Keratinocyte (primary cell): ENCODE measurements around the gene IKZF1. TPM values are rescaled to one million over a fixed set of nuclear protein-coding genes. Genes with fewer than 3 reads are reported as not detected.

Experiments
- DNase-seq: peaks from one replicate; pipeline ENCODE4 v3.0.0-alpha.2; 2011; ENCODE audit warnings: low read depth, missing footprints, low spot score
- FAIRE-seq: peaks from 2 replicates; lab custom pipeline; 2011; peaks lifted over from hg19 to GRCh38; lab: Jason Lieb, UNC
- H2AFZ ChIP-seq: 2 replicates; pipeline ENCODE4 v1.6.0; 2012; ENCODE audit warnings: low read length, control low read depth, inconsistent platforms; ENCODE audit not compliant: control insufficient read depth
- H3K27ac ChIP-seq: 2 replicates; pipeline ENCODE4 v1.5.1; 2011; ENCODE audit warnings: low read length; ENCODE audit not compliant: control insufficient read depth, insufficient read depth
- H3K27me3 ChIP-seq: 3 replicates; pipeline ENCODE4 v1.6.0; 2011; ENCODE audit warnings: low read length; ENCODE audit not compliant: control insufficient read depth, insufficient read depth; ENCODE audit errors: extremely low read depth
- H3K36me3 ChIP-seq, 2 experiments: 2 replicates in 1 of 2; 3 replicates in 1 of 2; pipeline ENCODE4 v1.5.1; 2011; ENCODE audit warnings: low read length in 2 of 2, mild to moderate bottlenecking in 1 of 2; ENCODE audit not compliant: control insufficient read depth in 2 of 2, insufficient read depth in 2 of 2; ENCODE audit errors: extremely low read depth in 1 of 2
- H3K4me1 ChIP-seq: 3 replicates; pipeline ENCODE4 v1.5.1; 2011; ENCODE audit warnings: low read length; ENCODE audit not compliant: control insufficient read depth, insufficient read depth; ENCODE audit errors: extremely low read depth
- H3K4me2 ChIP-seq: 3 replicates; pipeline ENCODE4 v1.6.0; 2011; ENCODE audit warnings: low read depth, low read length; ENCODE audit not compliant: control insufficient read depth, insufficient read depth; ENCODE audit errors: extremely low read depth
- H3K4me3 ChIP-seq, 3 experiments: fragments of 200-600 bp in 1 of 3; sonication (generic) in 1 of 3; 2 replicates in 2 of 3; 3 replicates in 1 of 3; pipeline ENCODE4 v1.5.1; 2011 to 2016; ENCODE audit warnings: low read length in 3 of 3, mild to moderate bottlenecking in 3 of 3, control low read depth in 2 of 3, inconsistent platforms in 1 of 3, low read depth in 1 of 3, mixed read lengths in 1 of 3, mixed run types in 1 of 3, moderate library complexity in 1 of 3; ENCODE audit not compliant: control insufficient read depth in 2 of 3, insufficient read depth in 2 of 3; ENCODE audit errors: extremely low read depth in 1 of 3
- H3K79me2 ChIP-seq: 2 replicates; pipeline ENCODE4 v1.6.0; 2012; ENCODE audit warnings: low read length; ENCODE audit not compliant: control insufficient read depth, insufficient read depth
- H3K9ac ChIP-seq: 3 replicates; pipeline ENCODE4 v1.6.0; 2011; ENCODE audit warnings: low read length; ENCODE audit not compliant: control insufficient read depth, insufficient read depth; ENCODE audit errors: extremely low read depth
- H3K9me1 ChIP-seq: 3 replicates; pipeline ENCODE4 v1.6.0; 2011; ENCODE audit warnings: low read length; ENCODE audit not compliant: control insufficient read depth, insufficient read depth; ENCODE audit errors: extremely low read depth
- H3K9me3 ChIP-seq: 2 replicates; pipeline ENCODE4 v1.5.1; 2012; ENCODE audit warnings: low read depth, low read length; ENCODE audit not compliant: control insufficient read depth
- H4K20me1 ChIP-seq: 3 replicates; pipeline ENCODE4 v1.6.0; 2011; ENCODE audit warnings: low read length; ENCODE audit not compliant: control insufficient read depth, insufficient read depth; ENCODE audit errors: extremely low read depth
- EZH2 ChIP-seq: IDR thresholded peaks from one replicate; pipeline ENCODE4 v1.6.1; 2012; ENCODE audit warnings: inconsistent platforms, mild to moderate bottlenecking, low read length, moderate library complexity
- dilution Hi-C: fragments of 300-500 bp; cut with MboI; formaldehyde crosslinking; loops from one replicate; pipeline ENCODE4 v1.7.0; 2020; ENCODE audit warnings: low sequenced_read_pairs; ENCODE audit not compliant: extremely low pct_ligation_motif_present
- polyA plus RNA-seq, 5 experiments: library from polyadenylated mRNA; depleted of rRNA in 3 of 5; stranded (reverse) in 3 of 5; stranded (forward) in 1 of 5; unstranded in 1 of 5; fragments of >200 nt; gene quantifications; 1 replicate in 1 of 5; 2 replicates in 3 of 5; 3 replicates in 1 of 5; pipeline versions ENCODE4 v1.2.1 to v1.2.3, GENCODE V29; 2011 to 2012; ENCODE audit warnings: missing spikeins in 2 of 5, low read depth in 1 of 5, low replicate concordance in 1 of 5
- TF ChIP-seq, protein P1 (sequence below), 3 experiments: IDR thresholded peaks in 1 of 3; conservative IDR thresholded peaks in 1 of 3; optimal IDR thresholded peaks in 1 of 3; 2 replicates in 2 of 3; 3 replicates in 1 of 3; pipeline versions ENCODE3 to v1.5.1; 2011; ENCODE audit warnings: low read length in 3 of 3, mild to moderate bottlenecking in 3 of 3, moderate library complexity in 2 of 3, control low read depth in 1 of 3, inconsistent platforms in 1 of 3; ENCODE audit not compliant: insufficient read depth in 2 of 3; ENCODE audit errors: extremely low read depth in 1 of 3

IKZF1 gene
- polyA plus RNA-seq, 1 donor (not counting 4 experiments of a cell fraction or from before 2014, with no cell fraction given): not detected

GRCh38 chr7:50266635-50267386, 37.7 kb upstream of the IKZF1 start:
- no peaks in the 10 kb centered on the region for H3K79me2 ChIP-seq
- H3K27ac ChIP-seq: no peak overlapping the region
- DNase-seq: no peak
- no peak overlapping the region for H3K9ac ChIP-seq
- dilution Hi-C loops: no loop called here
- no peaks in the 10 kb centered on the region for H3K9me1 ChIP-seq
- no peaks in the 10 kb centered on the region for H3K27me3 ChIP-seq
- no peak overlapping the region for H3K4me3 ChIP-seq
- H4K20me1 ChIP-seq: no peaks in the 10 kb centered on the region
- H3K4me2 ChIP-seq: no peak overlapping the region
- H3K9me3 ChIP-seq: no peaks in the 10 kb centered on the region
- no peak for TF ChIP-seq EZH2
- TF ChIP-seq, protein P1, sequence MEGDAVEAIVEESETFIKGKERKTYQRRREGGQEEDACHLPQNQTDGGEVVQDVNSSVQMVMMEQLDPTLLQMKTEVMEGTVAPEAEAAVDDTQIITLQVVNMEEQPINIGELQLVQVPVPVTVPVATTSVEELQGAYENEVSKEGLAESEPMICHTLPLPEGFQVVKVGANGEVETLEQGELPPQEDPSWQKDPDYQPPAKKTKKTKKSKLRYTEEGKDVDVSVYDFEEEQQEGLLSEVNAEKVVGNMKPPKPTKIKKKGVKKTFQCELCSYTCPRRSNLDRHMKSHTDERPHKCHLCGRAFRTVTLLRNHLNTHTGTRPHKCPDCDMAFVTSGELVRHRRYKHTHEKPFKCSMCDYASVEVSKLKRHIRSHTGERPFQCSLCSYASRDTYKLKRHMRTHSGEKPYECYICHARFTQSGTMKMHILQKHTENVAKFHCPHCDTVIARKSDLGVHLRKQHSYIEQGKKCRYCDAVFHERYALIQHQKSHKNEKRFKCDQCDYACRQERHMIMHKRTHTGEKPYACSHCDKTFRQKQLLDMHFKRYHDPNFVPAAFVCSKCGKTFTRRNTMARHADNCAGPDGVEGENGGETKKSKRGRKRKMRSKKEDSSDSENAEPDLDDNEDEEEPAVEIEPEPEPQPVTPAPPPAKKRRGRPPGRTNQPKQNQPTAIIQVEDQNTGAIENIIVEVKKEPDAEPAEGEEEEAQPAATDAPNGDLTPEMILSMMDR (optimal IDR thresholded peaks at IDR 0.05 in 1 of 3, IDR thresholded peaks at IDR 0.05 in 1 of 3, conservative IDR thresholded peaks at IDR 0.05 in 1 of 3; ENCODE audit: extremely low read depth in 1 of 3, insufficient read depth in 2 of 3, low read length in 3 of 3): no peak
- no peak overlapping the region for H2AFZ ChIP-seq
- FAIRE-seq: no peak
- no peaks in the 10 kb centered on the region for H3K36me3 ChIP-seq
- H3K4me1 ChIP-seq: no peaks in the 10 kb centered on the region

- Histone ChIP-seq H3K79me2 (no peaks in the 10 kb centered on the region), H3K4me2 (no peak overlapping the region), H3K9ac (no peak overlapping the region), H2AFZ (no peak overlapping the region), H3K27ac (no peak overlapping the region), H3K27me3 (no peaks in the 10 kb centered on the region), H4K20me1 (no peaks in the 10 kb centered on the region), H3K4me1 (no peaks in the 10 kb centered on the region), H3K9me1 (no peaks in the 10 kb centered on the region), H3K36me3 (no peaks in the 10 kb centered on the region), H3K9me3 (no peaks in the 10 kb centered on the region), H3K4me3 (no peak overlapping the region)
- dilution Hi-C loops: no loop called here
- FAIRE-seq (no peak), DNase-seq (no peak)
- TF ChIP-seq, protein P1 (optimal IDR thresholded peaks at IDR 0.05 in 1 of 3, IDR thresholded peaks at IDR 0.05 in 1 of 3, conservative IDR thresholded peaks at IDR 0.05 in 1 of 3; ENCODE audit: extremely low read depth in 1 of 3, insufficient read depth in 2 of 3, low read length in 3 of 3): no peak
- no peak for TF ChIP-seq EZH2
Observed at GRCh38 chr7:50267525-50268041, 36.9 kb upstream of the IKZF1 start.
